Measurements from ENCODE around the gene GIMD1.

GRCh38 chr4:106312377-106312776, 56.2 kb downstream of the GIMD1 start:
- TF ChIP-seq GATA3 (IDR thresholded peaks at IDR 0.05; ENCODE audit: low read depth, low read length) (no peak), GATA2 (IDR thresholded peaks at IDR 0.05; ENCODE audit: low read depth, low read length) (no peak)
